ENCODE measurements around the gene RBMS1.

The RBMS1 gene

GRCh38 chr2:160269365-160269764, 224.2 kb downstream of the RBMS1 start:
- no peak for DNase-seq

DNA sequence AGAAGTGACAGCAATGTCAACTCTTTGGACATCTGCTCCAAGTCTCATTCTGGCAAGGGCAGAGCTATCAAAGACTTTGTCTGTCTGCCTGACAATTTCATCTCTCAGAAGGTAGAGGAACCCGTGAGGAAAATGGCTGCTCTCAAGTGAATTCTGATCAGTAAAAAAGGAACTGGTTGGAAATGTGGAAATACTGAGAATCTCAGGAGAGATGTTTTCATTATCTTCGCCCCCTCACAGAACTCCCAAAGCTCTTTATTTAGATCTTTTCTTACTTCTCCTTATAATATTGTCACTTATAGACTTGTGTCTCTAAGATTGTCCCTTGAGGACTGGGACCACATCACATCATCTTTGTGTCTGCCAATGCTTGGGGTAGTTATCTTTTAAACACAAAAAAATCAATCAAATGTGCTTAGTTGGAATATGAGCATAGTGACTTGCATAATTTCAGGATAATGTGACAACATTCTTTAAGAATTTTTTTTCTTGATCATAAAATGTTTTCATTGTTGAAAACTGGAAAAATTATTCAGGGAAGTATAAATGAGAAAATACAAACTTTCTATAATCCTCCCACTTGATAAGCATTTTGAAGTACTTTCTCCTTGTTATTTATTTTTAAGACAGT, 225.3 kb downstream of the RBMS1 start:
- no peak for DNase-seq

GRCh38 chr2:160267692-160268091, 225.9 kb downstream of the RBMS1 start:
- DNase-seq = no peak

DNA sequence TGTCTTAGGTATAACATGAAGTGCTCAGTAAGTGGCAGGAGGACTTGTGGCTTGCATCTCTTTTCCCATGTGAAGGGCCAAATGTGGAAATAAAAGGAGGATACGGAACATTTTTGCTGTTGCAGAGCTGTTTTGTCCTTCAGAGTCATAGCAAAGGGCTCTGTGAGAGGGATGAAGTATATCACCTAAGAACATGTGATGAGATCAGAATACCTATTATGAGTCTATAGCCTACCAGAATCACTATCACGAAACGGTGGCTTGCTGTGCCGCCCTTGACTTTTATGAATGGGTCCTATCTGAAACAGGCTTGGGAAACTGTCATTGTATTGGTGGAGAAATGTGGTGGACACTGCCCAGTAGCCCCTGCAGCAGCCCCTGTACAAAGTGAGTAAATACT, 226.6 kb downstream of the RBMS1 start:
- no peak for DNase-seq

DNA sequence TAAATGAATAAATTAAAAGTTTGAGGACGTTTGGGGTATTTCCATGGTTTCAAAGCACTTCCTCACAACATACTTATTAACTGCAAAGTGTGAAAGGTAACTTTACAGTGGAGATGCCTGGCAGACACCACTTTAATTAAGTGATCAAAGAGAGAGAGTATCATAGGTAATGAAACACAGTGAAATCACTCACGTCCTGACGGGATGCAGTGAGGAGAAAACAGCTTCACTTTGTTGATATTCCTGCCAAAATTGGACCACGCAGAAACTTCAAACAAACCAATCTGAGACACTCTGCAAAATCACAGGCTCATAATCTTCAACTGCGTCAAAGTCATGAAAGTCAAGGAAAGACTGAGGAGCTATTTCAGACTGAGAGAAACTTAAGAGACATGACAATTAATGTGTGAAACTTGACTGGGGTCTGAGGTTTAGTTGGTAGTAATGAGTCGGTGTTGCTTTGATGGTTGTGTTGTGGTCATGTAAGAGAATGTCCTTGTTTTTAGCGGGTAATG, 227.5 kb downstream of the RBMS1 start:
- DNase-seq = no peak

DNA sequence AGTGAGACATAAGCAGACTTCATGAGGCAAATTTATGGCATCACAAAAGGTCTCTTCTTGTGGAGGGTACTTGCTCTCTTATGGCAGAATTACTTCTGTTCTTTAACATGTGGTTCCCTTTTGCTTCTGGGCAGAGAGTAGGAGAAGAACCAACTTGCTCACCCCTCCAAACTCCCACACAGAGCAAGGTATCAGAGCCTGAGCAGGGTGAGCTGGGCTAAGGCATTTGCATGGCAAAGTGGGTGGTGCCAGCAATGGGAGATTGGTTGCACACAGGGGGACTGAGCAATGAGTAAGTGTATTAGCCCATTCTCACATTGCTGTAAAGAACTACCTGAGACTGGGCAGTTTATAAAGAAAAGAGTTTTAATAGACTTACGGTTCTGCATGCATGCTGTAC, 229.3 kb downstream of the RBMS1 start:
- no peak for DNase-seq

- no peak for DNase-seq
Observed at GRCh38 chr2:160261732-160262131, 231.9 kb downstream of the RBMS1 start.

- no peak for DNase-seq
Observed at GRCh38 chr2:160258492-160258805, 235.2 kb downstream of the RBMS1 start.

DNA sequence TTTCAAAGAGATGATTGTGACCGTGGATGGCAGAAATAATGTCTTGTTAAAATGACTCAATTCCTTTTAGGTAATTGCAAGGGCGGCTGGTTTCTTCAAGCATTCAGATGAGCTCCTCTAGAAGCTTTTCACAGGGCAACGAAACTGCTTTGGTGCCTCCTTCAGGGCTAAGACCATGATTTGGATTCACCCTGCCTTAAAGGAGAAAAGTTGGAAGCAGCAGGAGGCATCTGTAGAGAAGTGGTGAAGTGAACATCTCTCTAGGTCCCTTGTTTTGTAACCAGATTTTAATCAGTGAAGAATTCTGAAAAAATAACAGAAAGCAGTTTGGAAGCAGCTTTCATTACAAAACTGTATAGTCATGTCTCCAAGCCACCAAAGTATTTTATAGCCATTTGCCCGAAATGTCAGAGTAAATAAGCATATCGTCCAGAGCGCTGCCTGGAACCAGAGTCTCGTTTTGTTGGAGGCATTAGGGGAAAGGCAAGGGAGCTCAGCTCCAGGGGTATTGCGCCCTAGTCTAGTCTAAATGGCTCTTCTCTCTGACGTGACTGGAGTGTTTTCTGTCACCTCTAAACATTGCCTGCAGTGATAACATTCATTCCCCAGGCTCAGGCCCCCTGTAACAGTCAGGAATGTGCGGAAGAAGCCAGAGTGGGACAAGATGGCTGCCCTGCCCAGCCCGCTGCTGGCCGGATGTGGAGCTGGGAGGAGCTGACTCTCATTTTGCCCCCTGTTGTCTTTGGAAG, 235.7 kb downstream of the RBMS1 start:
- no peak for DNase-seq

GRCh38 chr2:160257041-160257742, 236.4 kb downstream of the RBMS1 start:
- DNase-seq = no peak

- no peak for DNase-seq
Observed at GRCh38 chr2:160256507-160256906, 237.1 kb downstream of the RBMS1 start.

GRCh38 chr2:160255408-160255807, 238.2 kb downstream of the RBMS1 start:
- DNase-seq = no peak

DNA sequence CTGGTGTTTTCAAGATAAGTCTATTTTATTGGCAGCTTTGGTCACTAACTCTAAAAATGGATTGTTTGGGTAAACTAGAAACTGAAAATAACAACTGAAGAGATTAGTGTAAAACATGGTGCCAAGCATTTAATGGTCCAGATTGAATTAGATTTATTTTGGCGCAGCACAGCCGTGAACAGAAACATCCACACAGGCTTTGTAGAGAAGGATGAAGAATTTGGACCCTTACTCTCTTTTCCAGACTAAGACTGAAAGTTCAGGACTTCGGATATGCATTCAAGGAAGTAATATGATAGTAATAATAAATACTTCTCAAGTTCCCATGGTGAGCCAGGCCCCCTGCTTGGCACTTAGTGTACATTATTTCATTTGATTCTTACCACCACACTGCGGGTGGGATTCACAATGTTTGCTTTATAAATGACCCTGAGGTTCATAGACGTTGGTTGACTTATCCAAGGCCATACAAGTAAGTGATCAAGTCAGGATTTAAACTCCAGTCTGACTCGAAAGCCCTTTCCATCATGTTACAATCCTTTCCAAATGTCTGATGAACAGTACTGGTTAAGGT, 239.3 kb downstream of the RBMS1 start:
- no peak for DNase-seq

DNA sequence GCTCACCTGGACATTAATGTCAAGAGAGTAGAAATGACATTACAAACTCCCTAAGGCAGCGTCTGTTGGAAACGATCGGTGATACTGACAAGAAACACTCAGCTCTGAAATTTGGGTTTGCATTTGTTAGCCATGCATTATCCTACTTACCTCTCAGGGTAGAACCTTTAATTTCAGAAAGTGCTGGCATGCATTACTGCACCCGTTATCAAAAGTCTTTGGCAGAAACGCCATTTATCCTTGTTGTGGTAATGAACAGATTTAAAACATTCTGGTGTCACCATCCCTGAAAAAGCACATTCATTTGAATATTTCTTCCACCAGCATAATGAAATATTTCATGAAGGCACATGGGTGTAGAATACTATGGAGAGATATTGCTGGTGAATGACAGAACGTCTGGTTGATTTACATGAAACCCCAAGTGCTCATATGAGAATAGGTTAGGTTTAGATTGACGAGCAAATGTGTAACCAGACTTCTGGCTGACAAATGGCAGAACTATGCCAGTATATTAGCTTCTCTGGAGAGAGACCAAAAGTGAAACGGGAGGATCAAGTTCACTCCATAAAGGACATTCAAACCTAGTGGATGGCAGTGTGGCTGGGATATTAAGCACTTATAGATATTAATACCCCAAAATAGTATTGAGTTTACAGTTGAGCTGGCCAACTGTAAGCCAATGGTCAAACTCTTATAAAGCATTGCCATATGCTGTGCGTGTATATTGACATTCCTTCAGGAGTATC, 240.0 kb downstream of the RBMS1 start:
- no peak for DNase-seq

GRCh38 chr2:160252900-160253299, 240.7 kb downstream of the RBMS1 start:
- no peak for DNase-seq

GRCh38 chr2:160252278-160252887, 241.2 kb downstream of the RBMS1 start:
- no peak for DNase-seq

DNA sequence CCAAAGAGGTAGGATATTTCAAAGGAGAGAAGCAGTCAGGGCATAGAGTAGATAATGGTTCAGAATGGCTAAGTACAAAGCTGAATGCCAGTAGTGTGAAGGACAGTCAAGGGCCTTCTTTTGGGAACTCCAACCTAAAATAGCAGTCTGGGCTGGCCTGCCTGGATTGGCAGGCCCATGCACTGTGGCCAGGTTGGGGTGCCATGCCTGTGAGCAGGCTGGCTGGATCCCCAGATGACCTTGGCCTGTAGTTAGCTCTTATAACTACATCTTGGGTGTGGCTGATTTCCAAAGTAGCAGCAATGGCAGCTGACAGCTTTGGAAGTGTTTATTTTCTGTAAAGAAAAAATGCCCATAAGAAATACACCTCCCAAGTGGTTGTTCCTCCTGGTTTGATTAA, 242.0 kb downstream of the RBMS1 start:
- no peak for DNase-seq

DNA sequence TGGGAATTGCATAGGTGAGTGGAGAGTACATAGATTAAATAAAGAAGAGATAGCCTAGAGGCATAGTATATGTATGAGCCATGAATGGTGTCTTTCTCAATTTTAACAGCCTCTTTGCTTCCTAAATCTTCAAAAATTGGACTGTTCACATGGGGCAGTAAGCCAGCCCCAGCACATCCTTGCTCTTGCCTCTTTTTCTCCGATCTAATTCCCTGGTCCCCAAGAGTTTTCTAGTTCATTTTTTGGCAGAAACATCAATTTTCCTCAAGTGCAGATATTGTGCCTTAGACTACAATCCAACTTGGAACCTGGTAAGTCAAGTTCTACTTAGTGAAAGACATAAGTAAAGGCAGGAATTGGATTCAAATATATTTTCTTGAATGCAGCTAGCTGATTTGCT, 243.7 kb downstream of the RBMS1 start:
- no peak for DNase-seq

DNA sequence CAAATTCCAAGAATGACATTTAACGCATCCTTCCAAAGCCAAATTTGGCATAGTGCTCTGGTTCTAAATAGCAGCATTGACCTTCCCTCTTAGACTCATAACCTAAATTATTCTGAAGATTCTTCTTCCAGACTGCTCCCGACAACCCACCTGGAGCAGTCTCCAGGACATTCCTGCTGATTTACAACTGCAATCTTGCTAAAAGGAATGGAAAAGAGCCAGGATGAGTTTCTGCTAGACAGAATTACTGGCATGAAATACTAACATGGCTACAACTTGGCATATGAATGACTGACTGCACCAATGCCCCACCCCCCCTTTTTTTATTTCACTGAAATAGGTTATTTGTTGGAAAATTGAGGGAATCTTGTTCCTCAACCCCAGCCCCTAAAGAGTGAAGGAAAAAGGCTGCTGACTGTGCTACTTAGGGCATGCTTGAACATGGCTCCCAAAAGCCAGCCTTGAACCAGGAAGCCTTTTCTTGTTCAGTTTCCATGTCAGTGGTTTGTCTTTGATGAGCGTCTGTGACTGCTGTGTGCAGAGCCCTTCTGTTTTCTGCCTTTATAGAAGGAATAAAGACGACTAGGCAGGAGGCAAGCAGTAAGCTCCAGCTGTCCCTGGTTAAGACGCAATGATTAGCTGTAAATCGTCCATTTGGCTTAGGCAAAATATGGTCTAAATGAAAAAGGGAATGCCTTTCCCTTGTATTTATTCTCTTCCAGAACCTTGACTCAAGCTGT, 246.1 kb downstream of the RBMS1 start:
- no peak for DNase-seq

DNA sequence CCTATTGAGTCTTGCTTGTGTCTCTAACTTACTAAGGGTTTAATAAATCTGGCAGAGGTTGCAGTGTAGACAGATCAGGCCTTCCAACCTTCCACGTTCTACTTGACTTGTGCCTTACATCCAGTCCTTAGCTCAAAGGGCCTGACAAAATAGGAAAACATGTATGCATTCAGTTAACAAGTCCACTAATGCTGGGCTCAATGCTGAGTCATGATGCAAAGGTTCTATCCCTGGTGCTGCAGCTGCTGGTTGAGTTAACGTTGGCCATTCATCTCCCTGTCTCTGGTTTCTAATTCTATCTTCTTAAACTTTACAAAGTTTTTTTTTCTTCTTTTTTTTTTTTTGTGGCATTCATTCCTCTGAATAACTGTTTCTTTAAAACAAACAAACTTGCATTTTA, 247.3 kb downstream of the RBMS1 start:
- no peak for DNase-seq

DNA sequence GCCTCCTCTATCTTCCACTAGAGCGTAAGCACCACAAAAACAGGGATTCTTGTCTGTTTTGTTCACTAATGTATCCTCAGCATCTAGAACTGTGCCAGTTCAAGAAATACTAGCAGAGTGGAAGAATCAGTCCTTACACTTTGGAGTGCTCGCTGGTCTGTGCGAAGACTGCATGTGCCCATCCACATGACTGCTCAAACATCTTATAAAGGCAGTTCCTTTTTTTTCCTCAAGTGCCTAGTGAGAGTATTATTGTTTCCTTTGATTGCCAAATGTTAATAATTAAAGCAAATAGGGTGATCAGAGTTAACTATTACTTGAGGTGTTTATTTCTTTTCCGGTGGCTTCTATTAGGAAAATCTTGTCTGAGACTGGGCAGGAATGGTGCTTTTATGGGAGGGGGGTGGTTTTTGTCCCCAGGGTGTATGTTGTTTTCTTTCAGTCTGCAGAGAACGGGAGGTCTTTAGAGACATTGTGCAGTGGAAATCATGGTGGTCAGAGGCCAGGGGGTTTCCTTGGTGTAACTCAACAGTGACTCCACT, 247.9 kb downstream of the RBMS1 start:
- no peak for DNase-seq
